Upper lobe of left lung (tissue), 6 donors: ENCODE measurements around the gene PHF2. TPM values are rescaled to one million over a fixed set of nuclear protein-coding genes. Genes with fewer than 3 reads are reported as not detected.

Experiments used
- ATAC-seq, 2 donors: fragments of 200-7000 bp; cut with Tn5 transposase; one replicate each; pipeline ENCODE4 v1.9.1; 2022; ENCODE audit warnings: mild to moderate bottlenecking in 2 of 2, moderate library complexity in 2 of 2; ENCODE audit not compliant: low FRiP score in 2 of 2
- DNase-seq, 2 donors: peaks; one replicate each; pipeline ENCODE4 v3.0.0-alpha.2; 2019 to 2020
- H3K27ac ChIP-seq, 4 donors: fragments of 200-600 bp; sonication (generic); one replicate each; pipeline ENCODE4 v1.5.1; 2016 to 2019
- H3K27me3 ChIP-seq, 4 donors: fragments of 200-600 bp; sonication (generic); one replicate each; pipeline ENCODE4 v1.5.1; 2017 to 2019
- H3K36me3 ChIP-seq, 4 donors: fragments of 200-600 bp; sonication (generic); one replicate each; pipeline ENCODE4 v1.5.1; 2016 to 2019
- H3K4me1 ChIP-seq, 4 donors: fragments of 200-600 bp; sonication (generic); one replicate each; pipeline ENCODE4 v1.5.1; 2018 to 2019
- H3K4me3 ChIP-seq, 4 donors: fragments of 200-600 bp; sonication (generic); one replicate each; pipeline ENCODE4 v1.5.1; 2017 to 2019; ENCODE audit warnings: mild to moderate bottlenecking in 2 of 4, moderate library complexity in 1 of 4
- H3K9me3 ChIP-seq, 4 donors: fragments of 200-600 bp; sonication (generic); one replicate each; pipeline ENCODE4 v1.5.1; 2018 to 2019
- EP300 ChIP-seq, 4 donors: sonication (generic); formaldehyde crosslinking; IDR thresholded peaks; one replicate each; pipeline ENCODE4 v1.5.1; 2017; ENCODE audit warnings: antibody characterized with exemption in 4 of 4, control low read depth in 2 of 4
- POLR2A ChIP-seq, 4 donors: fragments of 450-650 bp; IDR thresholded peaks; one replicate each; pipeline ENCODE4 v1.5.1; 2016 to 2017; ENCODE audit warnings: antibody characterized with exemption in 4 of 4, mild to moderate bottlenecking in 2 of 4
- POLR2AphosphoS5 ChIP-seq, 2 donors: sonication (generic); formaldehyde crosslinking; IDR thresholded peaks; one replicate each; pipeline ENCODE4 v1.5.1; 2017; ENCODE audit warnings: antibody characterized with exemption in 2 of 2
- WGBS, 2 donors: methylation state at CpG; one replicate each; pipeline ENCODE4 v1.1.5; 2017 to 2018; 5-methylcytosine and 5-hydroxymethylcytosine counted together
- total RNA-seq, 6 donors: library from RNA; depleted of rRNA in 4 of 6; stranded (reverse); fragments of >200 nt in 4 of 6; gene quantifications; one replicate each; pipeline versions ENCODE4 v1.1.0 to v1.2.1, GENCODE V29; 2016 to 2021
- TF ChIP-seq, protein P1 (sequence below), 6 experiments: fragments of 450-650 bp in 4 of 6; fragments of 200-600 bp in 2 of 6; sonication (generic) in 2 of 6; IDR thresholded peaks; one replicate each; pipeline ENCODE4 v1.5.1; 2016 to 2019; ENCODE audit warnings: antibody characterized with exemption in 6 of 6
- donor health status: DM: no; HTN: no; CAD: no; lungs with moderate emphysema.
- donor health status: DM: no; HTN: yes; CAD: no; lungs with severe emphysema.

PHF2 gene
- total RNA-seq, 6 donors from 2014 or later = 33.6 to 41.7 (median 37.9) TPM

DNA sequence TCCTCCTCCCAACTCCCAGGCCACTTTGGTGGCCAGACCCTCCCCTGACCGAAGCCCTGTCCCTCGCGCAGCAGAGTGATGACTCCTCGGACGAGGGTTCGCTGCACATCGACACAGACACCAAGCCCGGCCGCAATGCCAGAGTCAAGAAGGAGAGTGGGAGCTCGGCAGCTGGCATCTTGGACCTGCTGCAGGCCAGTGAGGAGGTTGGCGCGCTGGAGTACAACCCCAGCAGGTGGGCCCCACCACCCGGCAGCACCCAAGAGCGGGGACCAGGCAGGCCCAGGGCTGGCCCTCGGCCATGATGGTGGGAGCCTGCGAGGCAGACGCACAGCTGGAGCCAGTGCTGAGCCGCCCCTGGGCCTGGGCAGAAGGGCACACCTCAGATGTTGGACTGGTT is 90.6 kb downstream of the PHF2 start:
- H3K4me3 ChIP-seq = no peak overlapping the region
- ATAC-seq (no peak), DNase-seq (peak; percentile 12 to 76)
- H3K27ac ChIP-seq = no peak overlapping the region
- no peak for TF ChIP-seq EP300 (IDR thresholded peaks at IDR 0.05)
- TF ChIP-seq POLR2AphosphoS5 (IDR thresholded peaks at IDR 0.05) = no peak
- TF ChIP-seq, protein P1, sequence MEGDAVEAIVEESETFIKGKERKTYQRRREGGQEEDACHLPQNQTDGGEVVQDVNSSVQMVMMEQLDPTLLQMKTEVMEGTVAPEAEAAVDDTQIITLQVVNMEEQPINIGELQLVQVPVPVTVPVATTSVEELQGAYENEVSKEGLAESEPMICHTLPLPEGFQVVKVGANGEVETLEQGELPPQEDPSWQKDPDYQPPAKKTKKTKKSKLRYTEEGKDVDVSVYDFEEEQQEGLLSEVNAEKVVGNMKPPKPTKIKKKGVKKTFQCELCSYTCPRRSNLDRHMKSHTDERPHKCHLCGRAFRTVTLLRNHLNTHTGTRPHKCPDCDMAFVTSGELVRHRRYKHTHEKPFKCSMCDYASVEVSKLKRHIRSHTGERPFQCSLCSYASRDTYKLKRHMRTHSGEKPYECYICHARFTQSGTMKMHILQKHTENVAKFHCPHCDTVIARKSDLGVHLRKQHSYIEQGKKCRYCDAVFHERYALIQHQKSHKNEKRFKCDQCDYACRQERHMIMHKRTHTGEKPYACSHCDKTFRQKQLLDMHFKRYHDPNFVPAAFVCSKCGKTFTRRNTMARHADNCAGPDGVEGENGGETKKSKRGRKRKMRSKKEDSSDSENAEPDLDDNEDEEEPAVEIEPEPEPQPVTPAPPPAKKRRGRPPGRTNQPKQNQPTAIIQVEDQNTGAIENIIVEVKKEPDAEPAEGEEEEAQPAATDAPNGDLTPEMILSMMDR (IDR thresholded peaks at IDR 0.05) = no peak
- no peak for TF ChIP-seq POLR2A (IDR thresholded peaks at IDR 0.05)
- no peaks in the 10 kb centered on the region for H3K27me3 ChIP-seq
- 97 to 98% methylated on average over 12 to 16 of the region's 18 CpGs for WGBS, 2 donors
- H3K4me1 ChIP-seq = no peaks in the 10 kb centered on the region
- no peaks in the 10 kb centered on the region for H3K9me3 ChIP-seq
- H3K36me3 ChIP-seq = peaks cover 5 to 57% (median 46%) of the 10 kb centered on the region in 4 donors

DNA sequence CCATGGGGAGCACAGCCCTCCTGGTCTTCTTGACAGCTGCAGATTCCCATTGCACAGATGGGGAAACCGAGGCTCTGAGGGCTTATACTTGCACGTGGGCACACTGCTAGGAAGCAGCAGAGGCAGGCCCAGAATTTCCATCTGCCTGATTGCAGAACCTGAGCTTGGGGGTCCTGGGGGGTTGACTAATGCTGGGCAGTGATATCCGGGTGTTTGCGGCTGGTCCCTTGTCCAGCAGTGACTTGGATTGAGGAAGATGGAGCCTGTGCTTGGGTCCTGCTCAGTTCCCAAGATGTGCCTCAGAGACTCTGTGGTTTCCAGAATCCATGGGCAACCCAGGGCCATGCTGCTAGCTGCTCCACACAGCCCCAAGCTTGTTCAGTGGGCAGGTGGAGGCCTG is 91.2 kb downstream of the PHF2 start:
- 96% methylated on average over 4 of the region's 4 CpGs; no CpG with 5 or more reads in 1 of the 2 donors for WGBS, 2 donors
- peaks cover 5 to 54% (median 45%) of the 10 kb centered on the region in 4 donors for H3K36me3 ChIP-seq
- no peak for DNase-seq

DNA sequence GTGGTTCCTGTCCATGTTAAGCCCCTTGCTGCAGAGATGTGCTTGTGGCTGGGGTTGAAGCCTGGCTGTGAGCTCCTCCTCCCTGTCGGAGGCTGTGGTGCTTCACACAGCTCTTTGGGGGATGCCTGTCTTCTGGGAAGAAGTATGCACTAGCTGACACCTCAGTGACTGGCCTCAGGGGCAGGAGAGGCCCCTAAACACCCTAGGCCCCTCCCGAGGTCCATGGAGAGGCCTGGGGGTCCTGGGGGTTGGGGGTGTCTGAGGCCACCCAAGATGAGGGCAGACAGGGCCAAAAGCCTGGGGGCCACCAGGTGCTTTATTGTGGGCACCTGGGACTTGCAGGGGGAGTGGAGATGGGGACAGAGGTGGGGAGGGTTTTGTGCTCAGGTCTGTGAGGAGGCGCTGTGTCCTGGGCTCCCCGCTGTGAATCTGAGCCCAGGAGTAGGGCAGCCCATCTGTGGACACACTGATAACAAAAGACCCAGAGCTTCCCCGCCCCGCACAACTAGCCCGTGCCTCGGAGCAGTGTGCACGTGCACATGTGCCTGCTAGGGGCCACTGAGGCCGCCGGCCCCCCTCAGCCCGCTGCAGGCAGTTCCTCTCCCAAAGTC is 92.0 kb downstream of the PHF2 start:
- Histone ChIP-seq H3K9me3 (no peaks in the 10 kb centered on the region), H3K27ac (no peak overlapping the region), H3K4me1 (no peaks in the 10 kb centered on the region), H3K4me3 (no peak overlapping the region), H3K27me3 (no peaks in the 10 kb centered on the region), H3K36me3 (peaks cover 2 to 51% (median 41%) of the 10 kb centered on the region in 4 donors)
- ATAC-seq = no peak
- TF ChIP-seq, protein P1 (IDR thresholded peaks at IDR 0.05) = no peak
- no peak for TF ChIP-seq POLR2A (IDR thresholded peaks at IDR 0.05)
- no peak for TF ChIP-seq POLR2AphosphoS5 (IDR thresholded peaks at IDR 0.05)
- TF ChIP-seq EP300 (IDR thresholded peaks at IDR 0.05) = no peak
- WGBS, 2 donors = 79 to 86% methylated on average over 7 to 12 of the region's 12 CpGs
- DNase-seq = peak; percentile 16 to 75

More for the DNA sequence above, 91.2 kb downstream of the PHF2 start:
- ATAC-seq = no peak
- no peak overlapping the region for H3K27ac ChIP-seq
- no peak for TF ChIP-seq EP300 (IDR thresholded peaks at IDR 0.05)
- no peak for TF ChIP-seq POLR2AphosphoS5 (IDR thresholded peaks at IDR 0.05)
- TF ChIP-seq, protein P1 (IDR thresholded peaks at IDR 0.05) = no peak
- TF ChIP-seq POLR2A (IDR thresholded peaks at IDR 0.05) = no peak
- H3K4me3 ChIP-seq = no peak overlapping the region
- no peaks in the 10 kb centered on the region for H3K27me3 ChIP-seq
- H3K9me3 ChIP-seq = no peaks in the 10 kb centered on the region
- H3K4me1 ChIP-seq = no peaks in the 10 kb centered on the region

DNA sequence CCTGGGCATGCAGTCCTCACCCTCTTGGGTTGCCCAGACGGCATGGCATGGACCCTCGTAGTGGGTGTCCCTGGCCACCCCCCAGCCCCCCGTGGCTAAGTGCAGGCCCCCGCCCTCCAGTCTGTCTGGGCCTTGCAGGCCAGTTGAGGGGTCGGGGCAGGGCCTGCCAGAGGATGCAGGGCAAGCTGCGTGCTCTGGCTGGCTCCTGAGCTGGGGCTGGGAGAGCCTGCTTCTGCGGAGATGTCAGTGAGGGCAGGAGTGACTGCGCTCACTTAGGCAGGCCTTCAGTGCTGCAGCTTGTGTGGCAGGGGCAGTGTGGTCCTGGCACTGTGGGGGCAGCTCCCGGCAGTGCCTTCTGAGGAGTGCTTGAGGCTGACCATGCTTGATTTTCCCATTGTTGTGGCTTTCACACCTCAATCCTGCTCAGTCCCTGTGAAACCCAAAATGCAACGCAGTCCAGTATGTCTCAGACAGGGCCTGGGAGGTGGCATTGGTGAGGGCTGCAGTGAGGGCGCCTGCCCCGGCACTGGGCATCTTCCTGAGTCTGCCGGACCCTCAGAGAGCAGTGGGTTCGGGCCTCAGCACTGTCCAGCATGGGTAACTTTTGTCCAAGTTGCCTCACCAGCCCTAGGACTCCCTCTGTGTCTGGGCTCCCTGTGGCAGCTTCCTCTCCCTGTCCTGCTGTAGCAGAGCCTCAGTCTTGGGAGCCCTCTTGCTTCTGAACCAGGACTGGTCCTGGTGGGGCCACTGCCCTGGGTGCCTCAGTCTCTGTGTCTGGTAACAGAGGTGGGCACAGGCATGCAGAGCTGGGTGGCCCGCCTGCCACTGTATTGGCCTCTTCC is 93.0 kb downstream of the PHF2 start:
- Histone ChIP-seq H3K27ac (no peak overlapping the region), H3K4me1 (no peaks in the 10 kb centered on the region), H3K9me3 (no peaks in the 10 kb centered on the region), H3K36me3 (peaks cover 0 to 52% (median 42%) of the 10 kb centered on the region in 4 donors), H3K27me3 (no peaks in the 10 kb centered on the region), H3K4me3 (no peak overlapping the region)
- 92 to 93% methylated on average over 7 to 15 of the region's 15 CpGs for WGBS, 2 donors
- ATAC-seq (peak in 1 of 2 donors; percentile 7), DNase-seq (peak; percentile 19 to 70)
- no peak for TF ChIP-seq POLR2AphosphoS5 (IDR thresholded peaks at IDR 0.05)
- no peak for TF ChIP-seq POLR2A (IDR thresholded peaks at IDR 0.05)
- TF ChIP-seq EP300 (IDR thresholded peaks at IDR 0.05) = no peak
- TF ChIP-seq, protein P1 (IDR thresholded peaks at IDR 0.05) = no peak
